Measurements from ENCODE around the gene D2HGDH.

DNA sequence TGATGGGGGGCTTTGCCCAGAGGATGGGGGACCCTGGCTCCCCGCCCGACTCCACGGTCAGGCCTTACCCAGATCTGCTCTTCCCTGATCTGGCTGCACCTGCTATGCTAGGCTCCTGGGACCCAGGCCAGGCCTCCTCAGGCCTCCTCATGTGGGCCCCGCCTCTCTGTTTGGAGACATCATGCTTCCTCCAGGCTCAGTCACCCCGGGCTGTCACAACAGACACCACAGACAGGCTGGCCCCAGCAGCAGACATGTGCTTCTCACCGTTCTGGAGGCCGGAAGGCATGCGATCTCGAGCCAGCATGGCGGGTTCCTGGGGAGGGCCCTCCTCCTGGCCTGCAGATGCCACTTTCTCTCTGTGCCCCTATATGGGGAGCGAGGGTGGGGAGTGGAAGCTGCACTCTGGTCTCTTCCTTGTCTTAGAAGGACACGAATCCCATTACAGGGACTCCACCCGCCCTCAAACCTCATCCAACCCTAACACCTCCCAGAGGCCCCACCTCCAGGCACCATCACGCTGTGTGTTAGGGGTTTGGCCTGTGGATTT is 63.7 kb downstream of the D2HGDH start:
- TF ChIP-seq EZH2 (IDR thresholded peaks at IDR 0.05; ENCODE audit: insufficient read depth, poor library complexity, severe bottlenecking) (no peak), EZH2phosphoT487 (IDR thresholded peaks at IDR 0.05; ENCODE audit: insufficient read depth, low read depth) (no peak)

All from GM23248 (cell line).